Measurements from ENCODE around the gene CACNB4. TPM values are rescaled to one million over a fixed set of nuclear protein-coding genes. Genes with fewer than 3 reads are reported as not detected.

Gene CACNB4
- total RNA-seq, 1 experiment from 2014 or later, result 2.0 TPM

DNA sequence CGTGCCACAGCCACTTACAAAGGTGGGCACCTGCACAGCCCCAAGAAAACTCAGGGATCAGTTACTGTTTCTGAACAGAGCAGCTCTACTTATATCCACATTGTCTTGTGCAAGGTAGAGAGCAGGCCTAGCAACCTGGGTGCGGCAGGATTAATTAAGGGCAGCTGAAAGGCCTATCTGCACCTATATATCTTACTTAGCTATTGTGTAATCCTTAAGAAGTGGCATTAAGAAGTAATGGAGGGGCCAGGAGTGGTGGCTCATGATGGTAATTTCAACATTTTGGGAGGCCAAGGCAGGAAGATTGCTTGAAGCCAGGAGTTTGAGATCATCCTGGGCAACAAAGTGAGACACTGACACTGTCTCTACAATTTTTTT, 257.8 kb downstream of the CACNB4 start:
- H3K4me1 ChIP-seq (ENCODE audit: control insufficient read depth in 1 of 2, insufficient read depth in 2 of 2, low read length in 2 of 2), result no peaks in the 10 kb centered on the region
- ATAC-seq, result no peak
- ChIA-PET POLR2A (no interaction called here), RAD21 (ENCODE audit: low non-redundant PET in 1 of 2, low total read pairs in 2 of 2, uncharacterized antibody in 2 of 2, unreplicated experiment in 2 of 2) (no interaction called here), CTCF (no interaction called here)
- H3K4me3 ChIP-seq (replicated peaks in 1 of 2; ENCODE audit: low read depth in 1 of 2, low read length in 2 of 2), result no peak overlapping the region
- no peaks in the 10 kb centered on the region for H3K79me2 ChIP-seq (ENCODE audit: insufficient read depth, low read length)
- no TSS peak for BruUV-seq (replicated peaks)
- H3K27ac ChIP-seq (ENCODE audit: low read depth, low read length), result no peak overlapping the region
- H2AFZ ChIP-seq (ENCODE audit: low read depth, low read length, poor library complexity, severe bottlenecking), result no peak overlapping the region
- no peak overlapping the region for H3K9ac ChIP-seq (ENCODE audit: low read length)
- no peaks in the 10 kb centered on the region for H4K20me1 ChIP-seq (ENCODE audit: insufficient read depth)
- DNase-seq (ENCODE audit: low read depth, low spot score), result no peak
- no peaks in the 10 kb centered on the region for H3K36me3 ChIP-seq (ENCODE audit: control insufficient read depth in 1 of 2, insufficient read depth in 2 of 2, low read length in 2 of 2)
- H3K9me2 ChIP-seq (ENCODE audit: insufficient read depth), result no peaks in the 10 kb centered on the region
- no peak overlapping the region for H3K4me2 ChIP-seq (ENCODE audit: low read length)
- TF ChIP-seq RAD21 (IDR thresholded peaks at IDR 0.05; ENCODE audit: low read depth) (no peak), SP1 (IDR thresholded peaks at IDR 0.05; ENCODE audit: low read depth) (no peak)
- intact Hi-C loops (cut with micrococcal nuclease), result no loop called here
- no peaks in the 10 kb centered on the region for H3K27me3 ChIP-seq (ENCODE audit: insufficient read depth, low read length)
- no peaks in the 10 kb centered on the region for H3K9me3 ChIP-seq (ENCODE audit: control insufficient read depth in 1 of 2, insufficient read depth in 1 of 2, low read depth in 1 of 2, low read length in 2 of 2)

DNA sequence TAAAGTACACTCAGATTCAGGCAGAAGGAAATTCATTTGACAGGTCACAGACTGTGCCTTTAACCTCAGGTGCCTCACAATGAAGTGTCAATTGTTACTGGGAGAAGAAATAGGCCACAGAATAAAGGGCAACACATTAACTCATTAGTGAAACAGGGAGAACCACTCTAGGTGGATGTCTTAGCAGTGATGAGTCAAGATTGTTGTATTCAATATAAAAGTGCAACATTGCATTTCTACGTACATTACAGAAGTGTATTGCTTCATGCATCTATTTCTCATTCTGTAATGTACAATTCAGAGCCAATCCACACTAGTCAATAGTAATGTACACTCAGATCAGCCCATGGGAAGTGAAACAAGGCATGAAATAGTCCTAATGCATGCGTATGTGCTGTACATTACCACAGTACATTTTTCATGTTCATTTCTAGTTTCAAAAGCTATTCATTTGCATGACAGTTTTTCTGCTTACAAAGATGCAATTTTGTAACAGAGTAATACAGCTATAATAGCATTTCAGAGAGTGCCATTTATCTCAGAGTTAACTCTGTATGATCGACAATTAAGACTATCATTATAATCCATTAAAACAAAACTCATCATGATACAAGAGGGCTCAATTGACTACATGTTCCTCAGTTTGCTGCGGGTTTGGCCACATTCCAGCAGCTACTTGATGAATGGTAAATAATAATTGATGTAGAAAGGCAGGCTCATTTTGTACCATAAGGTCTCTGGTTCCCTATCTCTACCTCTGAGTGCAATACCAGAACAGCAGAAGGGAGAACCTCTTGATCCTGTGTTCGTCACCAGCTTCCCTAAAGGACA, 258.4 kb downstream of the CACNB4 start:
- DNase-seq (ENCODE audit: low read depth, low spot score) (no peak), ATAC-seq (no peak)
- H3K27me3 ChIP-seq (ENCODE audit: insufficient read depth, low read length), result no peaks in the 10 kb centered on the region

More for the DNA sequence above, 258.4 kb downstream of the CACNB4 start:
- no peaks in the 10 kb centered on the region for H3K36me3 ChIP-seq (ENCODE audit: control insufficient read depth in 1 of 2, insufficient read depth in 2 of 2, low read length in 2 of 2)
- no peak overlapping the region for H3K27ac ChIP-seq (ENCODE audit: low read depth, low read length)
- intact Hi-C loops (cut with micrococcal nuclease), result no loop called here
- ChIA-PET CTCF (no interaction called here), RAD21 (ENCODE audit: low non-redundant PET in 1 of 2, low total read pairs in 2 of 2, uncharacterized antibody in 2 of 2, unreplicated experiment in 2 of 2) (no interaction called here), POLR2A (no interaction called here)
- TF ChIP-seq SIN3A (IDR thresholded peaks at IDR 0.05; ENCODE audit: low read depth), result no peak
- no peak for TF ChIP-seq JUND (IDR thresholded peaks at IDR 0.05)
- TF ChIP-seq, protein P1, sequence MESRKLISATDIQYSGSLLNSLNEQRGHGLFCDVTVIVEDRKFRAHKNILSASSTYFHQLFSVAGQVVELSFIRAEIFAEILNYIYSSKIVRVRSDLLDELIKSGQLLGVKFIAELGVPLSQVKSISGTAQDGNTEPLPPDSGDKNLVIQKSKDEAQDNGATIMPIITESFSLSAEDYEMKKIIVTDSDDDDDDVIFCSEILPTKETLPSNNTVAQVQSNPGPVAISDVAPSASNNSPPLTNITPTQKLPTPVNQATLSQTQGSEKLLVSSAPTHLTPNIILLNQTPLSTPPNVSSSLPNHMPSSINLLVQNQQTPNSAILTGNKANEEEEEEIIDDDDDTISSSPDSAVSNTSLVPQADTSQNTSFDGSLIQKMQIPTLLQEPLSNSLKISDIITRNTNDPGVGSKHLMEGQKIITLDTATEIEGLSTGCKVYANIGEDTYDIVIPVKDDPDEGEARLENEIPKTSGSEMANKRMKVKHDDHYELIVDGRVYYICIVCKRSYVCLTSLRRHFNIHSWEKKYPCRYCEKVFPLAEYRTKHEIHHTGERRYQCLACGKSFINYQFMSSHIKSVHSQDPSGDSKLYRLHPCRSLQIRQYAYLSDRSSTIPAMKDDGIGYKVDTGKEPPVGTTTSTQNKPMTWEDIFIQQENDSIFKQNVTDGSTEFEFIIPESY (IDR thresholded peaks at IDR 0.05; ENCODE audit: extremely low read depth, insufficient replicate concordance, low read length), result no peak
- no peak for TF ChIP-seq EGR1 (IDR thresholded peaks at IDR 0.05; ENCODE audit: low read depth)
- no peak for TF ChIP-seq CEBPB (IDR thresholded peaks at IDR 0.05; ENCODE audit: low read depth)
- no peak for TF ChIP-seq TCF7L2 (IDR thresholded peaks at IDR 0.05; ENCODE audit: borderline replicate concordance, extremely low read depth, insufficient read depth, insufficient read length)
- no peak for TF ChIP-seq FOSL1 (IDR thresholded peaks at IDR 0.05; ENCODE audit: low read depth)
- TF ChIP-seq, protein P2, sequence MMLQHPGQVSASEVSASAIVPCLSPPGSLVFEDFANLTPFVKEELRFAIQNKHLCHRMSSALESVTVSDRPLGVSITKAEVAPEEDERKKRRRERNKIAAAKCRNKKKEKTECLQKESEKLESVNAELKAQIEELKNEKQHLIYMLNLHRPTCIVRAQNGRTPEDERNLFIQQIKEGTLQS (IDR thresholded peaks at IDR 0.05), result no peak
- no peak overlapping the region for H3K9ac ChIP-seq (ENCODE audit: low read length)
- no peaks in the 10 kb centered on the region for H4K20me1 ChIP-seq (ENCODE audit: insufficient read depth)
- H3K4me2 ChIP-seq (ENCODE audit: low read length), result no peak overlapping the region
- no peak overlapping the region for H3K4me3 ChIP-seq (replicated peaks in 1 of 2; ENCODE audit: low read depth in 1 of 2, low read length in 2 of 2)
- H3K9me3 ChIP-seq (ENCODE audit: control insufficient read depth in 1 of 2, insufficient read depth in 1 of 2, low read depth in 1 of 2, low read length in 2 of 2), result no peaks in the 10 kb centered on the region
- H3K79me2 ChIP-seq (ENCODE audit: insufficient read depth, low read length), result no peaks in the 10 kb centered on the region
- BruUV-seq (replicated peaks), result no TSS peak
- H2AFZ ChIP-seq (ENCODE audit: low read depth, low read length, poor library complexity, severe bottlenecking), result no peak overlapping the region
- no peaks in the 10 kb centered on the region for H3K9me2 ChIP-seq (ENCODE audit: insufficient read depth)
- H3K4me1 ChIP-seq (ENCODE audit: control insufficient read depth in 1 of 2, insufficient read depth in 2 of 2, low read length in 2 of 2), result no peaks in the 10 kb centered on the region

All from HCT116 (cell line).